Mesenchymal stem cell (in vitro differentiated cells and primary cell): ENCODE measurements around the gene DAP.
A peak's percentile ranks its signal among the peaks of the same experiment; 100 is the strongest.

Experiments used
- DNase-seq: peaks from one replicate; pipeline ENCODE4 v3.0.0-alpha.2; 2013
- H2AFZ ChIP-seq: one replicate; pipeline ENCODE4 v1.6.1; 2013; ENCODE audit warnings: low read depth, mild to moderate bottlenecking, control low read depth, inconsistent platforms, low read length, moderate library complexity
- H2AK5ac ChIP-seq: 2 replicates; pipeline ENCODE4 v1.6.1; 2013; ENCODE audit warnings: low read length, moderate library complexity, mild to moderate bottlenecking, inconsistent platforms; ENCODE audit not compliant: severe bottlenecking
- H2BK120ac ChIP-seq: one replicate; pipeline ENCODE4 v1.6.1; 2013; ENCODE audit warnings: low read depth, mild to moderate bottlenecking, inconsistent platforms, low read length, moderate library complexity
- H2BK12ac ChIP-seq, 2 experiments: one replicate each; pipeline ENCODE4 v1.6.1; 2013; ENCODE audit warnings: inconsistent platforms in 2 of 2, low read length in 2 of 2, mild to moderate bottlenecking in 2 of 2, moderate library complexity in 2 of 2, control low read depth in 1 of 2
- H2BK15ac ChIP-seq: one replicate; pipeline ENCODE4 v1.6.1; 2013; ENCODE audit warnings: mild to moderate bottlenecking, low read depth, inconsistent platforms; ENCODE audit not compliant: poor library complexity, severe bottlenecking
- H2BK5ac ChIP-seq: 2 replicates; pipeline ENCODE4 v1.6.1; 2013; ENCODE audit warnings: low read depth, mild to moderate bottlenecking, low read length, control low read depth, inconsistent platforms; ENCODE audit not compliant: poor library complexity, severe bottlenecking
- H3K14ac ChIP-seq, 2 experiments: one replicate each; pipeline ENCODE4 v1.6.1; 2013; ENCODE audit warnings: inconsistent platforms in 2 of 2, low read length in 2 of 2, control low read depth in 1 of 2, mild to moderate bottlenecking in 1 of 2, moderate library complexity in 1 of 2
- H3K18ac ChIP-seq, 2 experiments: one replicate each; pipeline ENCODE4 v1.6.1; 2013; ENCODE audit warnings: inconsistent platforms in 2 of 2, low read length in 2 of 2, control low read depth in 1 of 2, low read depth in 1 of 2, mild to moderate bottlenecking in 1 of 2
- H3K23ac ChIP-seq, 2 experiments: one replicate each; pipeline ENCODE4 v1.6.1; 2013; ENCODE audit warnings: inconsistent platforms in 2 of 2, low read length in 2 of 2, mild to moderate bottlenecking in 2 of 2, moderate library complexity in 2 of 2, control low read depth in 1 of 2
- H3K27ac ChIP-seq: 2 replicates; pipeline ENCODE4 v1.5.1; 2013; ENCODE audit warnings: mild to moderate bottlenecking, moderate library complexity, low read length, control low read depth, inconsistent platforms; ENCODE audit not compliant: poor library complexity, severe bottlenecking
- H3K27me3 ChIP-seq, 2 experiments: 2 replicates each; pipeline versions ENCODE4 v1.6.1 to v1.7.0; 2013; ENCODE audit warnings: low read length in 2 of 2, mild to moderate bottlenecking in 2 of 2, moderate library complexity in 2 of 2, control low read depth in 1 of 2, inconsistent platforms in 1 of 2; ENCODE audit not compliant: control insufficient read depth in 1 of 2, insufficient read depth in 1 of 2
- H3K36me3 ChIP-seq, 2 experiments: 2 replicates each; pipeline versions ENCODE4 v1.6.1 to v1.7.0; 2013; ENCODE audit warnings: low read length in 2 of 2, control low read depth in 1 of 2, inconsistent platforms in 1 of 2, low read depth in 1 of 2, mild to moderate bottlenecking in 1 of 2; ENCODE audit not compliant: insufficient read depth in 2 of 2, control insufficient read depth in 1 of 2
- H3K4ac ChIP-seq, 2 experiments: one replicate each; pipeline ENCODE4 v1.6.1; 2013; ENCODE audit warnings: inconsistent platforms in 2 of 2, low read length in 2 of 2, mild to moderate bottlenecking in 2 of 2, moderate library complexity in 2 of 2, control low read depth in 1 of 2, low read depth in 1 of 2
- H3K4me1 ChIP-seq: 2 replicates; pipeline ENCODE4 v1.6.1; 2013; ENCODE audit warnings: low read depth, low read length, control low read depth; ENCODE audit not compliant: control insufficient read depth, insufficient read depth
- H3K4me2 ChIP-seq: 2 replicates; pipeline ENCODE4 v1.6.1; 2013; ENCODE audit warnings: low read length, mild to moderate bottlenecking, inconsistent platforms; ENCODE audit not compliant: poor library complexity, severe bottlenecking
- H3K4me3 ChIP-seq, 2 experiments: 2 replicates each; pipeline versions ENCODE4 v1.5.1 to v1.7.0; 2013; ENCODE audit warnings: low read length in 2 of 2, mild to moderate bottlenecking in 2 of 2, control low read depth in 1 of 2, low read depth in 1 of 2; ENCODE audit not compliant: insufficient read depth in 1 of 2
- H3K79me1 ChIP-seq: replicated peaks from 2 replicates; pipeline ENCODE4 v1.6.1; 2013; ENCODE audit warnings: mild to moderate bottlenecking, control low read depth, low read length, inconsistent platforms; ENCODE audit not compliant: poor library complexity, severe bottlenecking
- H3K9ac ChIP-seq: 2 replicates; pipeline ENCODE4 v1.7.0; 2013; ENCODE audit warnings: mild to moderate bottlenecking, low read length, moderate library complexity
- H3K9me3 ChIP-seq: 2 replicates; pipeline ENCODE4 v1.7.0; 2013; ENCODE audit warnings: mild to moderate bottlenecking, low read length; ENCODE audit not compliant: control insufficient read depth
- H4K8ac ChIP-seq: one replicate; pipeline ENCODE4 v1.6.1; 2013; ENCODE audit warnings: inconsistent platforms, mild to moderate bottlenecking, low read length, moderate library complexity
- H4K91ac ChIP-seq: one replicate; pipeline ENCODE4 v1.6.1; 2013; ENCODE audit warnings: mild to moderate bottlenecking, low read length, inconsistent platforms
- WGBS: methylation state at CpG from one replicate; pipeline ENCODE4 v1.1.7; 2013; ENCODE audit warnings: mixed read lengths; 5-methylcytosine and 5-hydroxymethylcytosine counted together

DAP gene

DNA sequence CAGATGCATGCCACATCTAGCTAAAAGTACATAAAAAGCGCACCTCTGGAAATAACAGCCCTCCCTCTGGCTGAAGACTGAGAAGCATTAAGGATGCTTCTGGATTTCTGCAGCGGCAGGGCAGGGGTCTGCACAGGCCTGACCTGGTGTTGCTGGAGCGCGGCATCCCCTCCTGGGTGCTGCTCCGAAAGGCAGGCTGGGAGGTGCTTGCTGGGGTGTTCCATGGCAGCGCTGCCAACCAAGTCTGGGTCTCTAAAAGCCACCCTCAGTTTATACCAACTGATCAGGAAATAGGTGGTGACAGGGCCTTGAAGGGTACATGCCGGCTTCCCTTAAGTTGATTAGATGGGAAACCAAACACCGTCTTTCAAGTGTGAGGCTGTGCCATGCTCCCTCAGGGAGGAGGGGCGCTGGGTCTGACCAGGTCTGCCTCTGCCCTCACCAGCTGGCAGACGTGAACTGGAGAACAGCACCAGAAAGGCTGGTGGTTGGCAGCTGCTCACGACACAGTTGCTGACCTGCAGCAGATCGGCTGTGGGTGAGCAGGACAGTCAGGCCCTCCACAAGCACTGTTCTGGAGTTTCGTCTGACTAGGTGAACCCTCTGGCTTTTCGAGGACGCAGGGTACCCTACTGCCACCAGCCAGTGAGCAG is 81.6 kb downstream of the DAP start:
- no peak overlapping the region for H3K23ac ChIP-seq
- H2BK15ac ChIP-seq, result no peak overlapping the region
- H3K9ac ChIP-seq, result no peak overlapping the region
- H2BK12ac ChIP-seq, result no peak overlapping the region
- H3K18ac ChIP-seq, result no peak overlapping the region
- H3K4me3 ChIP-seq, result no peak overlapping the region
- no peak overlapping the region for H2AK5ac ChIP-seq
- H3K36me3 ChIP-seq, result peaks cover 67 to 68% of the 10 kb centered on the region in 2 experiments
- no peak overlapping the region for H3K4ac ChIP-seq
- no peak overlapping the region for H4K91ac ChIP-seq
- no peak overlapping the region for H2AFZ ChIP-seq
- no peak for DNase-seq
- H3K27me3 ChIP-seq, result peaks cover 0 to 14% of the 10 kb centered on the region in 2 experiments
- no peak overlapping the region for H3K14ac ChIP-seq
- H2BK120ac ChIP-seq, result no peak overlapping the region
- H3K79me1 ChIP-seq, result peaks cover 36% of the 10 kb centered on the region
- no peak overlapping the region for H4K8ac ChIP-seq
- H3K4me1 ChIP-seq, result peaks cover 16% of the 10 kb centered on the region
- no peak overlapping the region for H2BK5ac ChIP-seq
- 97% methylated on average over 13 of the region's 15 CpGs for WGBS
- no peak overlapping the region for H3K27ac ChIP-seq
- no peak overlapping the region for H3K4me2 ChIP-seq
- H3K9me3 ChIP-seq, result peaks cover 11% of the 10 kb centered on the region

GRCh38 chr5:10678244-10678643 is 82.8 kb downstream of the DAP start:
- H3K4me1 ChIP-seq, result peaks cover 16% of the 10 kb centered on the region
- no peak overlapping the region for H3K4me3 ChIP-seq
- peaks cover 30% of the 10 kb centered on the region for H3K79me1 ChIP-seq
- no peak overlapping the region for H3K9ac ChIP-seq
- H3K27ac ChIP-seq, result peak overlapping the region; percentile 75
- H3K23ac ChIP-seq, result no peak overlapping the region
- H4K8ac ChIP-seq, result no peak overlapping the region
- H2BK120ac ChIP-seq, result no peak overlapping the region
- no peak overlapping the region for H3K4ac ChIP-seq
- no peak overlapping the region for H2AK5ac ChIP-seq
- 100% methylated on average over 2 of the region's 2 CpGs for WGBS
- H2BK5ac ChIP-seq, result no peak overlapping the region
- H2AFZ ChIP-seq, result no peak overlapping the region
- H3K4me2 ChIP-seq, result no peak overlapping the region
- H2BK12ac ChIP-seq, result no peak overlapping the region
- no peak overlapping the region for H4K91ac ChIP-seq
- peaks cover 58 to 61% of the 10 kb centered on the region in 2 experiments for H3K36me3 ChIP-seq
- no peak overlapping the region for H2BK15ac ChIP-seq
- H3K9me3 ChIP-seq, result peaks cover 11% of the 10 kb centered on the region
- no peak overlapping the region for H3K18ac ChIP-seq
- no peak for DNase-seq
- peaks cover 0 to 18% of the 10 kb centered on the region in 2 experiments for H3K27me3 ChIP-seq
- no peak overlapping the region for H3K14ac ChIP-seq

DNA sequence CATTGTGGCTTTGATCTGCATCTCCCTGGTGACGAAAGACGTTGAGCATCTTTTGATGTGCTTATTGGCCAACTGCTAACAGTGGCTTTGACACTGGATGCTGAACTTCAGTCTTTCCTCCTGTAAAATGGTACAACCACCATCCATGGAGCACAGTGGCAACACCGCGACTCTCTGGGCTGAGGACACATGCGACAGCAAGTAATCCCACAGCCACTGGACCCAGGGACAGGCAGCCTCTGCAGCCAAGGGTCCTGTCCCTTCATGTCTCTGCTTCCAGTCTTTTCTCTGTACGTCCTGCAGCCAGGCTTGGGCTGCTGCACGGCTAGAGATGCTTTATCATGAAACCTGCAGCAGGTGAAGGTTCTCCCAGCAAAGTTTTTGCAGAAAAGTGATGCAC is 83.5 kb downstream of the DAP start:
- no peak overlapping the region for H2BK12ac ChIP-seq
- 96% methylated on average over 7 of the region's 7 CpGs for WGBS
- H3K18ac ChIP-seq, result no peak overlapping the region
- no peak overlapping the region for H2AFZ ChIP-seq
- no peak overlapping the region for H2BK120ac ChIP-seq
- H3K4me3 ChIP-seq, result no peak overlapping the region
- H3K27ac ChIP-seq, result peak overlapping the region; percentile 36
- no peak overlapping the region for H3K9ac ChIP-seq
- peaks cover 0 to 22% of the 10 kb centered on the region in 2 experiments for H3K27me3 ChIP-seq
- no peak overlapping the region for H3K4me2 ChIP-seq
- H2AK5ac ChIP-seq, result peak overlapping the region; percentile 33
- H3K23ac ChIP-seq, result no peak overlapping the region
- H3K4ac ChIP-seq, result no peak overlapping the region
- H4K91ac ChIP-seq, result no peak overlapping the region
- H3K4me1 ChIP-seq, result peaks cover 16% of the 10 kb centered on the region
- peaks cover 51 to 54% of the 10 kb centered on the region in 2 experiments for H3K36me3 ChIP-seq
- no peak overlapping the region for H2BK15ac ChIP-seq
- H3K9me3 ChIP-seq, result peaks cover 11% of the 10 kb centered on the region
- no peak overlapping the region for H2BK5ac ChIP-seq
- no peak overlapping the region for H3K14ac ChIP-seq
- DNase-seq, result no peak
- H3K79me1 ChIP-seq, result peaks cover 25% of the 10 kb centered on the region
- H4K8ac ChIP-seq, result no peak overlapping the region

GRCh38 chr5:10676946-10677345 is 84.1 kb downstream of the DAP start:
- H2BK12ac ChIP-seq, result no peak overlapping the region
- no peak overlapping the region for H3K23ac ChIP-seq
- no peak for DNase-seq
- H2BK15ac ChIP-seq, result no peak overlapping the region
- no peak overlapping the region for H2AK5ac ChIP-seq
- H3K27me3 ChIP-seq, result peaks cover 0 to 22% of the 10 kb centered on the region in 2 experiments
- H3K9ac ChIP-seq, result no peak overlapping the region
- H3K36me3 ChIP-seq, result peaks cover 45 to 48% of the 10 kb centered on the region in 2 experiments
- H3K4me2 ChIP-seq, result no peak overlapping the region
- no peak overlapping the region for H3K18ac ChIP-seq
- no peak overlapping the region for H2BK5ac ChIP-seq
- no peak overlapping the region for H4K91ac ChIP-seq
- 100% methylated on average over 1 of the region's 1 CpG for WGBS
- no peak overlapping the region for H4K8ac ChIP-seq
- H3K9me3 ChIP-seq, result peaks cover 11% of the 10 kb centered on the region
- H3K27ac ChIP-seq, result no peak overlapping the region
- no peak overlapping the region for H2BK120ac ChIP-seq
- H3K4ac ChIP-seq, result no peak overlapping the region
- no peak overlapping the region for H3K4me3 ChIP-seq
- H3K79me1 ChIP-seq, result peaks cover 20% of the 10 kb centered on the region
- peaks cover 16% of the 10 kb centered on the region for H3K4me1 ChIP-seq
- no peak overlapping the region for H2AFZ ChIP-seq
- H3K14ac ChIP-seq, result no peak overlapping the region
